Endothelial cell of umbilical vein (primary cell): ENCODE data around the gene ENPP4. TPM values are rescaled to one million over a fixed set of nuclear protein-coding genes. Genes with fewer than 3 reads are reported as not detected.

Source experiments
- BruUV-seq: library from RNA; stranded (reverse); fragments of 400-500 nt; replicated peaks from 2 replicates; lab custom pipeline; 2021; lab: Mats Ljungman, UMichigan
- CTCF ChIA-PET: fragments of 300-600, 350-600 bp; sonication (Branson Sonifier 250); formaldehyde crosslinking; loops from one replicate; lab custom pipeline; 2021; ENCODE audit warnings: antibody characterized with exemption, inconsistent platforms; lab: Charles Lee
- POLR2A ChIA-PET: fragments of 300-600, 350-600 bp; sonication (Branson Sonifier 250); formaldehyde crosslinking; loops from one replicate; lab custom pipeline; 2021; ENCODE audit warnings: antibody characterized with exemption, inconsistent platforms; lab: Charles Lee
- DNase-seq: peaks from one replicate; pipeline ENCODE4 v3.0.0-alpha.2; 2011; ENCODE audit warnings: low read depth, low spot score
- FAIRE-seq: peaks from 2 replicates; lab custom pipeline; 2011; peaks lifted over from hg19 to GRCh38; lab: Jason Lieb, UNC
- H2AFZ ChIP-seq: 2 replicates; pipeline ENCODE4 v1.6.0; 2012; ENCODE audit warnings: low read depth, low read length, control low read depth, inconsistent platforms
- H3K27ac ChIP-seq: 2 replicates; pipeline ENCODE4 v1.5.1; 2011; ENCODE audit warnings: low read depth, mild to moderate bottlenecking, control low read depth, low read length, moderate library complexity; ENCODE audit not compliant: insufficient read depth
- H3K27me3 ChIP-seq, 2 experiments: 2 replicates each; pipeline versions ENCODE4 v1.6.0 to v1.6.1; 2011; ENCODE audit warnings: low read length in 2 of 2, mixed read lengths in 1 of 2; ENCODE audit not compliant: control insufficient read depth in 2 of 2, insufficient read depth in 2 of 2
- H3K36me3 ChIP-seq, 2 experiments: 2 replicates in 1 of 2; 3 replicates in 1 of 2; pipeline ENCODE4 v1.5.1; 2011; ENCODE audit warnings: low read length in 2 of 2, mild to moderate bottlenecking in 1 of 2, moderate library complexity in 1 of 2; ENCODE audit not compliant: control insufficient read depth in 2 of 2, insufficient read depth in 2 of 2; ENCODE audit errors: extremely low read depth in 1 of 2
- H3K4me1 ChIP-seq: 3 replicates; pipeline ENCODE4 v1.5.1; 2011; ENCODE audit warnings: mild to moderate bottlenecking, low read length; ENCODE audit not compliant: control insufficient read depth, insufficient read depth; ENCODE audit errors: extremely low read depth
- H3K4me2 ChIP-seq: 2 replicates; pipeline ENCODE4 v1.6.1; 2011; ENCODE audit warnings: low read length, control low read depth, mixed read lengths; ENCODE audit not compliant: insufficient read depth
- H3K4me3 ChIP-seq, 3 experiments: fragments of 200-600 bp in 1 of 3; sonication (generic), shearing (Covaris generic) in 1 of 3; replicated peaks in 1 of 3; 2 replicates each; pipeline ENCODE4 v1.5.1; 2011 to 2016; ENCODE audit warnings: control low read depth in 3 of 3, low read length in 3 of 3, mild to moderate bottlenecking in 2 of 3, inconsistent platforms in 1 of 3, low read depth in 1 of 3, moderate library complexity in 1 of 3; ENCODE audit not compliant: insufficient read depth in 1 of 3
- H3K79me2 ChIP-seq: 2 replicates; pipeline ENCODE4 v1.6.0; 2012; ENCODE audit warnings: low read length, inconsistent platforms; ENCODE audit not compliant: control insufficient read depth, insufficient read depth
- H3K9ac ChIP-seq: replicated peaks from 2 replicates; pipeline ENCODE3; 2011; ENCODE audit warnings: low read length, control low read depth; ENCODE audit not compliant: insufficient read depth; ENCODE audit errors: extremely low read depth
- H3K9me1 ChIP-seq: replicated peaks from 3 replicates; pipeline ENCODE4 v1.6.0; 2011; ENCODE audit warnings: mild to moderate bottlenecking, low read length; ENCODE audit not compliant: control insufficient read depth, insufficient read depth; ENCODE audit errors: extremely low read depth
- H3K9me3 ChIP-seq: replicated peaks from 2 replicates; pipeline ENCODE4 v1.5.1; 2012; ENCODE audit warnings: low read length, inconsistent platforms; ENCODE audit not compliant: control insufficient read depth, insufficient read depth
- H4K20me1 ChIP-seq: replicated peaks from 2 replicates; pipeline ENCODE3; 2011; ENCODE audit warnings: mild to moderate bottlenecking, low read length; ENCODE audit not compliant: control insufficient read depth, insufficient read depth; ENCODE audit errors: extremely low read depth
- EZH2 ChIP-seq: IDR thresholded peaks from 2 replicates; pipeline ENCODE4 v1.6.1; 2012; ENCODE audit warnings: borderline replicate concordance, low read depth, mild to moderate bottlenecking, moderate library complexity, low read length, inconsistent platforms; ENCODE audit not compliant: severe bottlenecking
- FOS ChIP-seq: IDR thresholded peaks from 2 replicates; pipeline ENCODE4 v1.6.1; 2011; ENCODE audit warnings: mild to moderate bottlenecking, low read length, moderate library complexity, borderline replicate concordance; ENCODE audit not compliant: insufficient read depth
- GATA2 ChIP-seq: IDR thresholded peaks from 2 replicates; pipeline ENCODE4 v1.7.0; 2011; ENCODE audit warnings: low read depth, mild to moderate bottlenecking, moderate library complexity, mixed read lengths, low read length; ENCODE audit not compliant: insufficient read length, insufficient read depth
- JUN ChIP-seq: IDR thresholded peaks from 2 replicates; pipeline ENCODE4 v1.6.1; 2011; ENCODE audit warnings: borderline replicate concordance, low read depth; ENCODE audit not compliant: insufficient read length, insufficient read depth
- MYC ChIP-seq: IDR thresholded peaks from one replicate; pipeline ENCODE4 v1.6.1; 2011; ENCODE audit warnings: mild to moderate bottlenecking, low read depth, low read length
- POLR2A ChIP-seq: IDR thresholded peaks from 2 replicates; pipeline ENCODE4 v1.6.1; 2012; ENCODE audit warnings: low read depth, mild to moderate bottlenecking, control low read depth, low read length
- POLR2AphosphoS5 ChIP-seq: IDR thresholded peaks from 2 replicates; pipeline ENCODE4 v1.6.1; 2012; ENCODE audit warnings: low read depth, mild to moderate bottlenecking, control low read depth, low read length, moderate library complexity; ENCODE audit not compliant: insufficient read depth
- dilution Hi-C: fragments of 300-500 bp; cut with MboI; formaldehyde crosslinking; loops from one replicate; pipeline ENCODE4 v1.15.0; 2019; ENCODE audit warnings: low sequenced_read_pairs; ENCODE audit not compliant: extremely low pct_ligation_motif_present
- intact Hi-C: fragments of 100-400 bp; cut with micrococcal nuclease; formaldehyde crosslinking; loops from one replicate; pipeline ENCODE4 v1.10.0; 2022
- polyA plus RNA-seq, 4 experiments: library from polyadenylated mRNA; depleted of rRNA in 3 of 4; stranded (reverse) in 3 of 4; unstranded in 1 of 4; fragments of >200 nt; gene quantifications; 2 replicates each; pipeline versions ENCODE4 v1.2.1 to v1.2.3, GENCODE V29; 2011 to 2012; ENCODE audit warnings: missing spikeins in 1 of 4
- total RNA-seq: library from RNA; stranded (reverse); gene quantifications from 2 replicates; pipeline ENCODE4 v1.2.3, GENCODE V29; 2021
- TF ChIP-seq, protein P1 (sequence below), 2 donors: IDR thresholded peaks; 1 replicate in 1 of 2; 2 replicates in 1 of 2; pipeline ENCODE4 v1.5.1; 2011; ENCODE audit warnings: low read length in 2 of 2, mild to moderate bottlenecking in 2 of 2, moderate library complexity in 2 of 2, control low read depth in 1 of 2, inconsistent platforms in 1 of 2, low read depth in 1 of 2; ENCODE audit not compliant: insufficient read depth in 1 of 2; ENCODE audit errors: extremely low read depth in 1 of 2
- TF ChIP-seq, protein P2 (sequence below): IDR thresholded peaks from 2 replicates; pipeline ENCODE4 v1.6.1; 2011; ENCODE audit not compliant: insufficient read depth, insufficient read length

Gene ENPP4
- total and polyA plus RNA-seq, 2 donors (not counting 3 experiments of a cell fraction or from before 2014, with no cell fraction given), result 1.5 to 3.9 TPM

DNA sequence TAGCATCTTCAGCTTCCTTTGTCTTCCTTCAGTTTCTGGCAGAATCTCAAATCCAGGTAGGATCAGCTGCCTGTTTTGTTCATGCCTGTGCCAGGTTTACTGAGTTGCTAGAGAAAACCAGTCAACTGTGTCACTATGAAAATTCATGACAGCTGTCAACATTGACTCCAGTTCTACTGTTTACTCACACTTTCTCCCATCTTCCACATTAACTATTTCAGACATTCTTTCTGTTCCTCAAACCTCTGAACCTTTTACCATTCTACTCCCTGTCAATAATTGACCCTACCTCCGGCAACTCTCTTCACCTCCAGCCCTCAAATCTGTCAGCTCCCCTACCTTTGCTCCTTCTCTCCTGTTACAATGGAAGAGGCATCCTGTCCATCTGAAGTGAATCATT lies 8.5 kb downstream of the ENPP4 start:
- TF ChIP-seq EZH2 (no peak), FOS (no peak), MYC (no peak), GATA2 (no peak), POLR2A (no peak), POLR2AphosphoS5 (no peak), JUN (no peak)
- TF ChIP-seq, protein P1, sequence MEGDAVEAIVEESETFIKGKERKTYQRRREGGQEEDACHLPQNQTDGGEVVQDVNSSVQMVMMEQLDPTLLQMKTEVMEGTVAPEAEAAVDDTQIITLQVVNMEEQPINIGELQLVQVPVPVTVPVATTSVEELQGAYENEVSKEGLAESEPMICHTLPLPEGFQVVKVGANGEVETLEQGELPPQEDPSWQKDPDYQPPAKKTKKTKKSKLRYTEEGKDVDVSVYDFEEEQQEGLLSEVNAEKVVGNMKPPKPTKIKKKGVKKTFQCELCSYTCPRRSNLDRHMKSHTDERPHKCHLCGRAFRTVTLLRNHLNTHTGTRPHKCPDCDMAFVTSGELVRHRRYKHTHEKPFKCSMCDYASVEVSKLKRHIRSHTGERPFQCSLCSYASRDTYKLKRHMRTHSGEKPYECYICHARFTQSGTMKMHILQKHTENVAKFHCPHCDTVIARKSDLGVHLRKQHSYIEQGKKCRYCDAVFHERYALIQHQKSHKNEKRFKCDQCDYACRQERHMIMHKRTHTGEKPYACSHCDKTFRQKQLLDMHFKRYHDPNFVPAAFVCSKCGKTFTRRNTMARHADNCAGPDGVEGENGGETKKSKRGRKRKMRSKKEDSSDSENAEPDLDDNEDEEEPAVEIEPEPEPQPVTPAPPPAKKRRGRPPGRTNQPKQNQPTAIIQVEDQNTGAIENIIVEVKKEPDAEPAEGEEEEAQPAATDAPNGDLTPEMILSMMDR (IDR thresholded peaks at IDR 0.05; ENCODE audit: extremely low read depth in 1 of 2, insufficient read depth in 1 of 2, low read depth in 1 of 2, low read length in 2 of 2), result no peak
- TF ChIP-seq, protein P2, sequence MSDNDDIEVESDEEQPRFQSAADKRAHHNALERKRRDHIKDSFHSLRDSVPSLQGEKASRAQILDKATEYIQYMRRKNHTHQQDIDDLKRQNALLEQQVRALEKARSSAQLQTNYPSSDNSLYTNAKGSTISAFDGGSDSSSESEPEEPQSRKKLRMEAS, result no peak
- dilution Hi-C loops (no loop called here), intact Hi-C loops (no loop called here)
- Histone ChIP-seq H3K4me1 (no peaks in the 10 kb centered on the region), H3K27me3 (peaks cover 0 to 2% of the 10 kb centered on the region in 2 experiments), H4K20me1 (no peaks in the 10 kb centered on the region), H3K4me2 (no peak overlapping the region), H3K4me3 (no peak overlapping the region), H3K36me3 (no peaks in the 10 kb centered on the region), H3K79me2 (no peaks in the 10 kb centered on the region), H2AFZ (no peak overlapping the region), H3K9me1 (no peaks in the 10 kb centered on the region), H3K27ac (no peak overlapping the region), H3K9me3 (no peaks in the 10 kb centered on the region), H3K9ac (no peak overlapping the region)
- POLR2A ChIA-PET, result no interaction called here
- BruUV-seq, result no TSS peak
- DNase-seq (no peak), FAIRE-seq (no peak)
- CTCF ChIA-PET, result interaction anchor here (0.6 to 1.1 kb wide), 5 partner anchors 8 to 272 kb away, joined by 3 to 5 read pairs (median 3); partner anchors contain the start of gene ENPP4
